ENCODE data around the gene COX7A2L.
"Not testable (repeated sequence)": the region's sequence is repeated elsewhere in the genome, so short reads cannot be mapped to it uniquely, and the experiment has no call there.

COX7A2L gene

GRCh38 chr2:42347518-42347917 is 13.5 kb downstream of the COX7A2L start:
- H3K79me1 ChIP-seq (ENCODE audit: low read length): peaks cover 10% of the 10 kb centered on the region
- H3K4me2 ChIP-seq (ENCODE audit: low read length); H2BK120ac ChIP-seq (ENCODE audit: low read depth, low read length); H3K4ac ChIP-seq (ENCODE audit: low read depth, low read length); H3K36me3 ChIP-seq (ENCODE audit: control insufficient read depth, insufficient read depth, low read length); H3K27ac ChIP-seq (ENCODE audit: low read depth, low read length); H3K18ac ChIP-seq (ENCODE audit: low read length); H2BK15ac ChIP-seq (replicated peaks; ENCODE audit: low read depth); H3K9ac ChIP-seq (ENCODE audit: low read length); H2AK5ac ChIP-seq (ENCODE audit: low read length); DNase-seq; H3K23ac ChIP-seq (ENCODE audit: low read length); H3K4me1 ChIP-seq (ENCODE audit: control insufficient read depth, low read depth, low read length); H3K27me3 ChIP-seq (ENCODE audit: insufficient read depth, low read length, poor library complexity); H3K56ac ChIP-seq (ENCODE audit: low read length); H2BK5ac ChIP-seq (ENCODE audit: low read length); H4K8ac ChIP-seq (ENCODE audit: low read depth, low read length); H3K4me3 ChIP-seq (ENCODE audit: low read length); H4K5ac ChIP-seq (ENCODE audit: low read length): not testable (repeated sequence)
- no CpG with 5 or more reads among the region's 12 CpGs for WGBS (ENCODE audit: extremely low coverage, insufficient coverage, low lambda C conversion rate)
- peaks cover 11% of the 10 kb centered on the region for H3K79me2 ChIP-seq (ENCODE audit: control insufficient read depth, insufficient read depth, low read length)

GRCh38 chr2:42346856-42347255 is 14.2 kb downstream of the COX7A2L start:
- not testable (repeated sequence) for H2BK120ac ChIP-seq (ENCODE audit: low read depth, low read length); H3K4ac ChIP-seq (ENCODE audit: low read depth, low read length); H4K8ac ChIP-seq (ENCODE audit: low read depth, low read length); H3K56ac ChIP-seq (ENCODE audit: low read length); DNase-seq; H3K4me2 ChIP-seq (ENCODE audit: low read length); H2BK5ac ChIP-seq (ENCODE audit: low read length); H4K5ac ChIP-seq (ENCODE audit: low read length); H3K4me3 ChIP-seq (ENCODE audit: low read length); H3K27ac ChIP-seq (ENCODE audit: low read depth, low read length); H3K4me1 ChIP-seq (ENCODE audit: control insufficient read depth, low read depth, low read length); H2BK15ac ChIP-seq (replicated peaks; ENCODE audit: low read depth); H3K36me3 ChIP-seq (ENCODE audit: control insufficient read depth, insufficient read depth, low read length); H3K18ac ChIP-seq (ENCODE audit: low read length); H3K27me3 ChIP-seq (ENCODE audit: insufficient read depth, low read length, poor library complexity); H3K79me2 ChIP-seq (ENCODE audit: control insufficient read depth, insufficient read depth, low read length); H3K9ac ChIP-seq (ENCODE audit: low read length); H3K23ac ChIP-seq (ENCODE audit: low read length); H2AK5ac ChIP-seq (ENCODE audit: low read length)
- peaks cover 13% of the 10 kb centered on the region for H3K79me1 ChIP-seq (ENCODE audit: low read length)
- WGBS (ENCODE audit: extremely low coverage, insufficient coverage, low lambda C conversion rate): no CpG with 5 or more reads among the region's 6 CpGs

GRCh38 chr2:42345986-42346385 is 15.0 kb downstream of the COX7A2L start:
- Histone ChIP-seq H3K36me3 (ENCODE audit: control insufficient read depth, insufficient read depth, low read length) (no peaks in the 10 kb centered on the region), H3K79me1 (ENCODE audit: low read length) (peaks cover 15% of the 10 kb centered on the region), H4K5ac (ENCODE audit: low read length) (no peak overlapping the region), H3K18ac (ENCODE audit: low read length) (no peak overlapping the region), H3K4ac (ENCODE audit: low read depth, low read length) (no peak overlapping the region), H3K79me2 (ENCODE audit: control insufficient read depth, insufficient read depth, low read length) (peaks cover 8% of the 10 kb centered on the region), H3K9ac (ENCODE audit: low read length) (no peak overlapping the region), H3K27ac (ENCODE audit: low read depth, low read length) (no peak overlapping the region), H2AK5ac (ENCODE audit: low read length) (no peak overlapping the region), H3K4me1 (ENCODE audit: control insufficient read depth, low read depth, low read length) (peaks cover 4% of the 10 kb centered on the region), H2BK5ac (ENCODE audit: low read length) (no peak overlapping the region), H3K56ac (ENCODE audit: low read length) (no peak overlapping the region), H4K8ac (ENCODE audit: low read depth, low read length) (no peak overlapping the region), H3K4me2 (ENCODE audit: low read length) (no peak overlapping the region), H3K27me3 (ENCODE audit: insufficient read depth, low read length, poor library complexity) (no peaks in the 10 kb centered on the region), H2BK120ac (ENCODE audit: low read depth, low read length) (no peak overlapping the region), H3K4me3 (ENCODE audit: low read length) (no peak overlapping the region), H3K23ac (ENCODE audit: low read length) (no peak overlapping the region), H2BK15ac (replicated peaks; ENCODE audit: low read depth) (no peak overlapping the region)
- WGBS (ENCODE audit: extremely low coverage, insufficient coverage, low lambda C conversion rate): no CpG with 5 or more reads among the region's 4 CpGs
- no peak for DNase-seq

- Histone ChIP-seq H3K27ac (ENCODE audit: low read depth, low read length) (no peak overlapping the region), H3K23ac (ENCODE audit: low read length) (no peak overlapping the region), H3K36me3 (ENCODE audit: control insufficient read depth, insufficient read depth, low read length) (no peaks in the 10 kb centered on the region), H3K4ac (ENCODE audit: low read depth, low read length) (no peak overlapping the region), H2BK15ac (replicated peaks; ENCODE audit: low read depth) (no peak overlapping the region), H4K8ac (ENCODE audit: low read depth, low read length) (no peak overlapping the region), H3K79me1 (ENCODE audit: low read length) (peaks cover 14% of the 10 kb centered on the region), H3K4me1 (ENCODE audit: control insufficient read depth, low read depth, low read length) (peaks cover 4% of the 10 kb centered on the region), H3K18ac (ENCODE audit: low read length) (no peak overlapping the region), H2AK5ac (ENCODE audit: low read length) (no peak overlapping the region), H3K9ac (ENCODE audit: low read length) (no peak overlapping the region), H2BK5ac (ENCODE audit: low read length) (no peak overlapping the region), H3K4me2 (ENCODE audit: low read length) (no peak overlapping the region), H3K56ac (ENCODE audit: low read length) (peak overlapping the region; percentile 64), H4K5ac (ENCODE audit: low read length) (no peak overlapping the region), H3K27me3 (ENCODE audit: insufficient read depth, low read length, poor library complexity) (no peaks in the 10 kb centered on the region), H3K79me2 (ENCODE audit: control insufficient read depth, insufficient read depth, low read length) (peaks cover 4% of the 10 kb centered on the region), H3K4me3 (ENCODE audit: low read length) (no peak overlapping the region), H2BK120ac (ENCODE audit: low read depth, low read length) (no peak overlapping the region)
- no peak for DNase-seq
- WGBS (ENCODE audit: extremely low coverage, insufficient coverage, low lambda C conversion rate): no CpG with 5 or more reads among the region's 11 CpGs
Observed at GRCh38 chr2:42342795-42343241, 18.2 kb downstream of the COX7A2L start.

GRCh38 chr2:42342061-42342794 is 18.8 kb downstream of the COX7A2L start:
- no CpG with 5 or more reads among the region's 8 CpGs for WGBS (ENCODE audit: extremely low coverage, insufficient coverage, low lambda C conversion rate)

More at GRCh38 chr2:42342061-42342794, 18.8 kb downstream of the COX7A2L start:
- Histone ChIP-seq H2BK15ac (replicated peaks; ENCODE audit: low read depth) (no peak overlapping the region), H3K4ac (ENCODE audit: low read depth, low read length) (no peak overlapping the region), H4K8ac (ENCODE audit: low read depth, low read length) (no peak overlapping the region), H3K79me2 (ENCODE audit: control insufficient read depth, insufficient read depth, low read length) (peaks cover 4% of the 10 kb centered on the region), H3K56ac (ENCODE audit: low read length) (no peak overlapping the region), H3K9ac (ENCODE audit: low read length) (no peak overlapping the region), H3K36me3 (ENCODE audit: control insufficient read depth, insufficient read depth, low read length) (no peaks in the 10 kb centered on the region), H3K23ac (ENCODE audit: low read length) (no peak overlapping the region), H3K4me3 (ENCODE audit: low read length) (no peak overlapping the region), H3K27ac (ENCODE audit: low read depth, low read length) (no peak overlapping the region), H3K4me1 (ENCODE audit: control insufficient read depth, low read depth, low read length) (peaks cover 4% of the 10 kb centered on the region), H3K4me2 (ENCODE audit: low read length) (no peak overlapping the region), H2AK5ac (ENCODE audit: low read length) (no peak overlapping the region), H3K27me3 (ENCODE audit: insufficient read depth, low read length, poor library complexity) (no peaks in the 10 kb centered on the region), H3K79me1 (ENCODE audit: low read length) (peaks cover 17% of the 10 kb centered on the region), H4K5ac (ENCODE audit: low read length) (no peak overlapping the region), H2BK120ac (ENCODE audit: low read depth, low read length) (no peak overlapping the region), H3K18ac (ENCODE audit: low read length) (no peak overlapping the region), H2BK5ac (ENCODE audit: low read length) (no peak overlapping the region)
- DNase-seq: peak; percentile 96
